Hippocampal formation (tissue), 2 donors: ENCODE measurements around the gene RSPH4A.
"Not testable (repeated sequence)": the region's sequence is repeated elsewhere in the genome, so short reads cannot be mapped to it uniquely, and the experiment has no call there.

ENCODE experiments used
- DNase-seq, 2 donors: peaks; one replicate each; lab custom pipeline; 2025; lab: John Stamatoyannopoulos, UW

The RSPH4A gene

DNA sequence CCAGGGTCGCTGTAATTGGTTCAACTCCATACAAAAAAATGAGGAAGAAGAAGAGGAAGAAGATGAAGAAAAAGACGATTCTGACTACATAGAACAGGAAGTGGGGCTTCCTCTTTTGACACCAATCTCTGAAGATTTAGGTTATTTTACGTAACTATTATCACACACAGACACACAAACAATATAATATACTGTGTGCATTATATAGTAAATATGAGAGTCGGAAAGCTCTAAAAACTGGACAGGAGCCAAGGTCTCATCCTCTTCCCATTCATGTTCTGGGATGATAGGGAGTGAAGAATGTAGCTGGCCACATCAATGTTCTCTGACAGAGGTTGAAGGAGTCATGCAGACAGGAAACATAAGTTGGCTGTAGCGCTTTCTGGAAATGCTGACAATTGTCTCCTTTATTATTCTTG is 13.3 kb downstream of the RSPH4A start:
- DNase-seq, result no peak

DNA sequence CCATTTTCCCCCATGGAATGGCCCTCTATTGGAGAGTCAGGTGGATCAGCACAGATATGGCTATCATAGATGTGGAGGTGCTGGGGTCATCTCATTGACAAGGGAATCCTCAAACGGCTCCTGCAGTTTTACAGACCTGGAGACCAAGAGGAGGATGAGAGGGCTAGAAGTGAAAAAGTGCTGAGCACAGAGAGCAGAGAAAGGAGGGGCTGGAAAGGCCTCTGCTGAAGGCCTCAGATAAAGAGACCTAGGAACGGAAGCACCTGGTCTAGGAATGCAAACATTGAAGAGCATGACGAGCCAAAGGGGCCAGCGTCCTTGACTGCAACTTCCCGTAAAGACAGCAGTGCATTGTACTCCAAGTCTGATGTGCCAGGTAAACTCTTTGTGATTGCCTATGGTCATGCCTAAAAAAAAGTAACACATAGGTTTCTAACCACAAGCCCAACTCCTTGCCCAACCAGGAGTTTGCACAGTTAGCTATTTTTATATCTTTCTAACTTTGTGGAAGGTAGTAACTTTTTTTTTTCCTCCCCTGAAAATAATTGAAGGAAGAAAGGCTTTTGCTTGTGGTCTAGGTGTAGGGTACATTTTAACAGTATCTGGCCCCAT is 15.2 kb downstream of the RSPH4A start:
- DNase-seq, result no peak

DNA sequence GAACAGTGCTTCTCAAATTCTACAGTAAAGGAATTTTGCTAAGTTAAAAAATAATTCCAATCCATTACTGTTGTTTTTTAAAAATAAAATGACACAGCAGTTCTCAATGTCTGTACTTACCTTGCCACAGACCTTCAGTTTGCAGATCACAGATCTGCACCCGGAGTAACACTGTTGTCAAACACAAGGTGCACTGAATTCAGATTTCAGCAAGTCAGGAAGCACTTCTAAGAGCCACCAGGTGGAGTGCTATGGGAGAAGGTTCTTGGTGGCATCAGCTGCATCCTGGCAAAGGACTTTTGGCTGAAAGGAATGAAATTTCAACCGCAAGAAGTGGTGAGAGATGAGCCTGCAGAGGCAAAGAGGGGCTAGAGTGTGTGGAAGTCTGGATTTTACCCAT is 17.4 kb downstream of the RSPH4A start:
- DNase-seq, result no peak

DNA sequence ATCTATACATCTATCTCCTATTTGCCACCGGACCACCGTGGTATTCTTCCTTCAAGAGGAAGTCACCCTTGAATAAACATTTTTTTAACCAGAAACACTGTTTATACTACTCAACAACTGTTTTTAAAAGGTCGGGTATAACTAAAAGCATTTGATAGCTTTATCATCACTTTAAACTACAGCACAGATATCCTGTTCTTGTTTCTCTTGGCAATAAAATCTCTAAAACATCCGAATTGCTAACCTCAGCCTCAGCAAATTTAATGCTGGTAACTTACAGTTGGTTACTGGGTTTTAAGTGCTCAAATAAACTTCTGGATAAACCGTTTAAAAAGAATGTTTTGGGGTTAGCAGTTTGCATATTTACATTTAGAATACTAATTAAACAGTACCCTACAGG is 31.9 kb downstream of the RSPH4A start:
- DNase-seq, result no peak

DNA sequence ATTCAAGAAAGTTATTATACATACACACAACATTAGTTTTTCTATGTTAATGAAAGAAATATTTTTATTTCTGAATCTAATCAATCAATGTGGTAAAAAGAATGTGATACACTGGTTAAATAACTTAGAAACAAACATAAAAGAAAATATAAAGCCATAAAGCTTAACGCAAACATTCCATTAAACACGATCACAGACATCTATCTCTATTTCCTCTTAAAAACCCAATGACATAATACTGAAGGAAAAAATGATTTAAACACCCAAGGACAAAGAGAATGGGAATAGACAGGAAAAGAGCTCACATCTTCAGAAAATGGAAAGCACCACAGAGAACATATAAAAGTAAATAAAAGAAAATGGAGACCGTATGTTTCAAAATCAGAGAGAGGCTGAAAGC is 32.9 kb downstream of the RSPH4A start:
- DNase-seq, result no peak

DNA sequence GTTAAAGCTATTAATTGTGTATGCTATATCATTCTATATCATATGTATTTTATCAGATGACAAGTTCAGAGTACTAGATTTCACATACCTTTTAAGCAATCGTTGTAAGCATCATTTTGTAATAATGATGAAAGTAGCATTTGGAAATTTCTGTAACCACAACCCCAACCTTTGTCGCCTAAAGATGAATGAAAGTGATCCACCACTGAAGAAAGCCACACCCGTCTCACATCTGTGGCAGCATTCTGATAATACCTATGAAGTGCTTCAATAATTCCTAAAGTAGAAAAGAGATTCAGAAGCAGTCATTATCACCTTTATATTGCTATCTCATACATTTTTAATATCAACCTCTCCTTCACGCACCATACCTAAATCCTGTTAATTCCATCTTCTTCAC is 35.6 kb downstream of the RSPH4A start:
- DNase-seq, result no peak

DNA sequence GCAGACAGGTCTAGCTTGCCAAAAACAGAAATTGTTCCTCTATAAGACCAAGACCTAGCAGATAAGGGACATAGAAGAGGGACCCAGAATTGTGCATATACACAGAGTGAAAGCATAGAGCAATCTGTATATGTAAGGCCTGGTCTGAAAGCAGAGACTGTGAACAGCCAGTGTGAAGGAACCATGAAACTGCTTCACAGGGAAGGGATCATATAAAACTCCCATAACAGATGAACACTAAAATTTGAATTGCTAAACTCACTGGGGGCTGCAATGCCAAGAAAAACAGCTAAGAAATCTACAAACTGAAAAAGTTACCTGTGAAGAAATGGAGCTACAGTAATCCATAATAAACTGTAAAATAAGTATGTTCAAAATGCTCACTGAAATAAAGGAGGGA is 45.3 kb downstream of the RSPH4A start:
- no peak for DNase-seq

DNA sequence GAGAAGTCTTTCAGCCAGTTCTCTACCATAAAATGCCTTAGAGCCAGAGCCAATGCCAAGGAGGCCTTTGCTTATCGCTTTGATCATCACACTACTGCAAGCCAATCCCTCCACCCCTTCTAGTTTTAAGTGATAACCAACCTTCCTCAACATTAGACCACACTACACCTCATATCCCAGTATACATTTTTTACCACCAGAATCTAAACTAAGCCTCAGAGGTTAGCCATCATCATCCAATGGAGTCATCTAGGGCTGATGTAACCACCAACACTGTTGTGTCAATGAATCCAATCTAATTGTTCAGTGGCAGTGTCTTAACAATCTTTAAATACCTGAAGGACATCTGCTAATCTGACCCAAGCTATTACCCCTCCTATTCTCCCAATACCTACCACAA is 45.9 kb downstream of the RSPH4A start:
- no peak for DNase-seq

DNA sequence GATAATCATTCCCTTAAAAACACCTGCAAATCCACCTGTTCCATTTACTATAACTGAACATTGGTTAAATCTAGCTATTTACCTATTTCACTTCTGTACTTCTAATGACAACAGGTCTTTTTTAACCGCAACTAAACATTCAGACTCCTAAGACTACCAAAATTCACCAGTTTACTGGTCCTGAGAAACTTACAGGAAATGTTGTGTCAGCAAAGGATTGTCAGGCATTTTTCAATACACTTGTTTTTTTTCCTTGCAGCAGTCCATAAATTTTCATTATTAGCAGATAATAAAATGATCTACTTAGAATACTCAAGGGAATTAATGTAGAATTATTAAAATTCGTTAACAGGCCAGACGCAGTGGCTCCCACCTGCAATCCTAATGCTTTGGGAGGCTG is 47.0 kb downstream of the RSPH4A start:
- no peak for DNase-seq

DNA sequence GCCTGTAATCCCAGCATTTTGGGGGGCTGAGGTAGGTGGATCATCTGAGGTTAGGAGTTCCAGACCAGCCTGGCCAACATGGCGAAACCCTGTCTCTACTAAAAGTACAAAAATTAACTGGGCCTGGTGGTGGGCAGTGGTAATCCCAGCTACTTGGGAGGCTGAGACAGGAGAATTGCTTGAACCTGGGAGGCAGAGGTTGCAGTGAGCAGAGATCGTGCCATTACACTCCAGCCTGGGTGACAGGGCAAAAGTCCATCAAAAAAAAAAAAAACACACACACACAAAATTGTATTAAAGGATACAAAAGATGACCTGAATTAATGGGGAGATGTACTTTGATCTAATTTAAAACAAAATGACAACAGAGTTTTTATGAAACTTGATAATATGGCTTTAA is 47.9 kb downstream of the RSPH4A start:
- not testable (repeated sequence) for DNase-seq

DNA sequence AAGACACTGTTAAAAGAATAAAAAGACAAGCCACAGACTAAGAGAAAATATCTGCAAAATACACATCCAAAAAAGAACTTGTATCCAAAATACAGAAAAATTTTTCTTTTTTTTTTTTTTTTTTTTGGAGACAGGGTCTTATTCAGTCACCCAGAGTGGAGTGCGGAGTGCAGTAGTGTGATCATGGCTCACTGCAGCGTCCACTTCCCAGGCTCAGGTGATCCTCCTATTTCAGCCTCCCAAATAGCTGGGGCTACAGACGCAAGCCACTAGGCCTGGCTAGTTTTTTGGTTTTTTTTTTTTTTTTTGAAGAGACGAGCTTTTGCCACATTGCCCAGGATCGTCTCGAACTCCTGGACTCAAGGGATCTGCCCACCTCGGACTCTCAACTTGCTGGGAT is 49.2 kb downstream of the RSPH4A start:
- no peak for DNase-seq

DNA sequence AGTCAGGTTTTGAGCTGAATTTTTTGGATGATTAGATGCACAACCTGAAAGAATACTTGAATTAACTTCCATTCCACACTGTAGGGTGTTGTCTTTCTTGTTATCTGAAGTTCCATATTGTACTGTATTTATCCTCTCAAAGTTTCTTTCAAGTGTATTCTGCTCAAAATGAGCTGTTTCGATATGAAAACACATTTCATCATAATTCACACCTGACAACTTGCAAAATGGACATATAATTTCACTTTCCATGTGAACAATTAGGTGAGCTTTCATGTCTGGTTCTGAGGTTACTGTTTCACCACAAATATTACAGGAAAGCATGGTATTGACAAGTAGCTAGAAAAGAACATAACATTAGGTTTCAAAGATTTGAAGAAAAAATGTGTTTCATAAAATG is 50.6 kb downstream of the RSPH4A start:
- DNase-seq, result no peak

DNA sequence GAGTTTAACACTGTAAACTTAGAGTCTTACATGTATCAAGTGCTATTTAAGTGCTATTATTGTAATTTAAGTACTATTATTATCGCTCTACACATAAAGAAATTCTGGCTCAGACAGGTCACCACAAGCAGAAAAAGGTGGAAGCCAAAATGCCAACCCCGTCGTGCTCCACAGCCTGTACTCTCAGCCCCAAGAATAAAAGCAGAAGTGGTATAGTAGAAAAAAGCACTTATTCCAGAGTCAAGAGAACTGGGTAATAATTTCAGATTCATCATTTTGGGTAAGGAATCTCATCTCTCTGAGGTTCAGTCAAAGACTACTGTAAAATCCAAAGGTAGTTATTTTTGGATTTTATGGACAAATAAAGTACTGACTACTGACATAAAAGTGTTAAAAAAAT is 51.3 kb downstream of the RSPH4A start:
- no peak for DNase-seq

DNA sequence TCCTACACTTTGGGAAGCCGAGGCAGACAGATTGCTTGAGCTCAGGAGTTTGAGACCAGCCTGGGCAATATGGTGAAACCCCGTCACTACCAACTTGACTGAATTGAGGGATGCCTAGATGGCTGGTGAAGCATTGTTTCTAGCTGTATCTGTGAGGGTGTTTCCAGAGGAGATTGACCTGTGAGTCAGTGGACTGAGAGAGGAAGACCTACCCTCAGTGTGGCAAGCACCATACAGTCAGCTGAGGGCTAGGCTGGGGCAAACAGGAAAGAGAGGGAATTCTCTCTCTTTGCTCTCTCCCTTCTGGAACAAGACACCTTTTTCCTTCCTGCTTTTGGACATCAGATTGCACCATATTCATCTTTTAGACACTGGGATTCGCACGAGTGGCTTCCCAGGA is 56.0 kb downstream of the RSPH4A start:
- DNase-seq, result no peak

DNA sequence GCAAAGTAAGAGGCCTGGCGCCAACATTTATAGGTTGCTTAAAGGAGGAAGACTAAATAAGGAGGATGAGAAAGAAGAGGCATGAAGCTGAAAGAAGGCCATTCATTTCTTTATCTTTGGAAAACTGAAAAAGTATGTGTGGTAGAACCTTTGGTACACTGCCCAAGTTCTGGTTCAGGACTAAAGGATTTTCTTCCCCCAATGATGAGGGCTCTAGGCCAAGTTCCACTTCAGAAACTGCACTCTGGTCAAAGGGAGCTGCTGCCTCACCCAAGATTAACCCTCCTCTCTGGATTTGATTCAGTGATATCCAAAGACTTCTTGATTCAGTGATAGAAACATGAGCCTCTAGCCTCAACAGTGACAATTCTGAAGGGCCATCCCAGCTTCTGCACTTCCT is 59.7 kb downstream of the RSPH4A start:
- DNase-seq, result no peak

DNA sequence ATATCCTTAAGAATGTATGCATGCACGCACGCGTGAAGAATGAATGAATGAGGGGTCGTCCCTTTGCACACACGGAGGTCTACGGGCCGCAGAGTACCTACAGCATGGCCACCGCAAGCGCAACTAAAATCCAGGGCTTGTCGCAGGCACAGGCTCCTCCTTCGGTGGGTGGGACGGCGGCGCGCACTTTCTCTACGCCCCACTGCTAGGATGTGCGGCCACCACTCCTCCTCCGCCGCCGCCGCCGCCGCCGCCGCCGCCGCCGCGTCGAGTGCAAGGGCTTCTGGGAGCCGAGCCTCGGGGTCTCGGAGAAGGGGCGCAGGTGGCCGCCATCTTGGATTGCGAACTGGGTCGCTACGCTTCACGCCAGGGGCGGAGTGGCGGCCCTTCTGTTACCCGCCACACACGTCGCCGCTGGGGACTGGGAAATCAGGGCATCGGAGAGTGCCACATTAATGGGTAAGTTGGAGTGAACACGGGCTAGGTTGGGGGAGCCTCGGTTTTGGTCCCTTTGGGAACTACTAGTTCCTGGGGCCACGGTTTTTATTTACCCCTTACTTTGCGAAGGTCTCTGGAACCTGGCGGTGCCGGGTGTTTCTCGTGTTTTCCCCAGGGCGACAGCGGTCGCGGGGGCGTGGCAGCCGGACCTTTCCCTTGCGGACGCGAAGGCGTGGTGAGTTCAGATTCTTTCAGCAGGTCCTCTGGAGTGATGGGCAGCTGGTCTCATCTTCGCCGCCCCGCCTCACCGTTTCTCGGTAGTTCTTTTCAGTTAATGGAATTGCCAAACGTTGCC is 64.8 kb downstream of the RSPH4A start, which contains the start of gene KPNA5:
Gene KPNA5, plus strand, starts transcription at position 332 of the 793 bp plus-strand sequence. Its CDS starts 124 bp downstream, at position 456.
- DNase-seq, result peak; percentile 81 to 82

DNA sequence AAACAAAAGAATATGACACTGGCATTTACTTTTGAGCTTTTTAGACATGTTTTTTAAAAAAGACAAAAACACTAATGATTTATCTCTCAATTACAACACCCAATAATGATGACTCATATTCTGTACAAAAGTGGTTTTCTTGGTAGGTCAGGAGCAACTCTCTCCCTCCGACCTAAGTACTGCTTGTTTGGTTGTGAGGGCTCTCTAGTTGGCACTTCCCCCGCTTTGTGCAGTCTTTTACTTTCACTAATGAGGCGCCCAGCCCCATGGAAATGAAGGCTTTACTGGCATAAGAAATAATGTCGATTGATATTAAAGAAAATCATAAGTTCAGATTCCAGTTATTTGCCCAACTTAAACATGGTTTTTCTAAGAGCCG is 66.0 kb downstream of the RSPH4A start:
- peak in 1 of 2 donors; percentile 47 for DNase-seq
